ENCODE measurements around the gene TBC1D5. TPM values are rescaled to one million over a fixed set of nuclear protein-coding genes. Genes with fewer than 3 reads are reported as not detected.

The TBC1D5 gene
- polyA plus RNA-seq, 1 experiment = 44.6 TPM

GRCh38 chr3:17752876-17753631 lies 10.6 kb upstream of the TBC1D5 start:
- Histone ChIP-seq H3K27ac (ENCODE audit: low read depth, low read length) (no peak overlapping the region), H3K9me3 (ENCODE audit: control insufficient read depth, insufficient read depth, low read length) (no peaks in the 10 kb centered on the region), H3K4me3 (ENCODE audit: low read depth, low read length) (no peak overlapping the region), H3K27me3 (ENCODE audit: control insufficient read depth, insufficient read depth, low read length) (no peaks in the 10 kb centered on the region)
- TF ChIP-seq CTCF (IDR thresholded peaks at IDR 0.05; ENCODE audit: low read depth, low read length) = no peak
- CTCF ChIA-PET = interaction anchor here (0.6 kb wide), 1 partner anchor 88 kb away, joined by 3 read pairs; no protein-coding TSS in a partner anchor
- POLR2A ChIA-PET = no interaction called here
- no peak for DNase-seq (ENCODE audit: low read depth, low spot score)

DNA sequence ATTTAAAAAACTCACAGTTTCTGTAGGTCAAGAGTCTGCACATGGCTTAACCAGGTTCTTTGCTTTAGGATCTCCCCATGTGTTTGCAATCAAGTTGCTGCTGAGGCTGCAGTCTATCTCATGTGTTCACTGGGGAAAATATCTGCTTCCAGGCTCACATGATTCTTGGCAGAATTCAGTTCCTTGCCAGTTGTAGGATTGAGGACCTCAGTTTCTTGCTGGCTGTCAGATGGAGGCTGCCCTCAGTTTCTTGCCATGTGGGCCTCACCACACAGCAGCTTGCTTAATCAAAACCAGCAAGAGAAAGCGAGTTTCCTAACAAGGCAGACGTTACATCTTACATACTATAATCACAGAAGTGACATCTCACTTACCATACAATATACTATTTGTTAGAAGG lies 10.0 kb upstream of the TBC1D5 start:
- ChIA-PET CTCF (no interaction called here), POLR2A (no interaction called here)
- DNase-seq (ENCODE audit: low read depth, low spot score) = no peak

GRCh38 chr3:17749705-17750293 lies 7.4 kb upstream of the TBC1D5 start:
- POLR2A ChIA-PET = no interaction called here
- H3K4me3 ChIP-seq (ENCODE audit: low read depth, low read length) = no peak overlapping the region; the same call in 1 of the 2 replicates
- CTCF ChIA-PET = no interaction called here
- no peak for DNase-seq (ENCODE audit: low read depth, low spot score)
- H3K9me3 ChIP-seq (ENCODE audit: control insufficient read depth, insufficient read depth, low read length) = no peaks in the 10 kb centered on the region
- no peaks in the 10 kb centered on the region for H3K27me3 ChIP-seq (ENCODE audit: control insufficient read depth, insufficient read depth, low read length)
- TF ChIP-seq CTCF (IDR thresholded peaks at IDR 0.05; ENCODE audit: low read depth, low read length) = no peak
- no peak overlapping the region for H3K27ac ChIP-seq (ENCODE audit: low read depth, low read length)

More for the DNA sequence above, 10.0 kb upstream of the TBC1D5 start:
- no peaks in the 10 kb centered on the region for H3K27me3 ChIP-seq (ENCODE audit: control insufficient read depth, insufficient read depth, low read length)
- no peak for TF ChIP-seq CTCF (IDR thresholded peaks at IDR 0.05; ENCODE audit: low read depth, low read length)
- H3K27ac ChIP-seq (ENCODE audit: low read depth, low read length) = no peak overlapping the region
- H3K9me3 ChIP-seq (ENCODE audit: control insufficient read depth, insufficient read depth, low read length) = no peaks in the 10 kb centered on the region
- H3K4me3 ChIP-seq (ENCODE audit: low read depth, low read length) = no peak overlapping the region

DNA sequence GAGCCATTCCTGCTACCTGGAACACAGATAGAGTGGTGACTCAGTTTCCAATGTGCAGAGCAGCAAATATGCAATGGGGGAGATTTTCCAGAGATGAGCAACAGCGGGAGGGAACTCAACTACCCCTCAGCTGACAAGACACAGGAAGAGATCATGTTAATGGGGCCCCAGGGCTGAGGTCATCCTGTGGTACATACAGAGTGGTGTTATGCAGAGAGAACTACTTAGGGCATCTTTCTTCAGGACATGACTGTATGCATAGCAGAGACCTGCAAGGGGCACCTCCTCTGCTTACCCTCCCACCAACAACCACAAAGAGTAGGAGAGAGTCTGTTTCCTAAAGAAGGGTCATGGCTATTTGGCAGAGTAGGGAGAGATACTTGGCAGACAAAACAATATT lies 6.8 kb upstream of the TBC1D5 start:
- Histone ChIP-seq H3K4me3 (ENCODE audit: low read depth, low read length) (no peak overlapping the region), H3K9me3 (ENCODE audit: control insufficient read depth, insufficient read depth, low read length) (no peaks in the 10 kb centered on the region), H3K27me3 (ENCODE audit: control insufficient read depth, insufficient read depth, low read length) (no peaks in the 10 kb centered on the region), H3K27ac (ENCODE audit: low read depth, low read length) (no peak overlapping the region)
- DNase-seq (ENCODE audit: low read depth, low spot score) = no peak
- ChIA-PET CTCF (no interaction called here), POLR2A (no interaction called here)
- TF ChIP-seq CTCF (IDR thresholded peaks at IDR 0.05; ENCODE audit: low read depth, low read length) = no peak

- no peaks in the 10 kb centered on the region for H3K27me3 ChIP-seq (ENCODE audit: control insufficient read depth, insufficient read depth, low read length)
- no peak for DNase-seq (ENCODE audit: low read depth, low spot score)
- POLR2A ChIA-PET = no interaction called here
- no peaks in the 10 kb centered on the region for H3K9me3 ChIP-seq (ENCODE audit: control insufficient read depth, insufficient read depth, low read length)
- no peak for TF ChIP-seq CTCF (IDR thresholded peaks at IDR 0.05; ENCODE audit: low read depth, low read length)
- H3K4me3 ChIP-seq (ENCODE audit: low read depth, low read length) = no peak overlapping the region
- H3K27ac ChIP-seq (ENCODE audit: low read depth, low read length) = no peak overlapping the region
- CTCF ChIA-PET = no interaction called here
Observed at GRCh38 chr3:17747890-17748247, 5.4 kb upstream of the TBC1D5 start.

Data from AG04450 (cell line).